ENCODE data around the gene TAB2. TPM values are rescaled to one million over a fixed set of nuclear protein-coding genes. Genes with fewer than 3 reads are reported as not detected.

The TAB2 gene
- total RNA-seq, 4 donors from 2014 or later, result 43.6 to 89.9 (median 64.7) TPM

GRCh38 chr6:149423964-149424440 lies 106.5 kb downstream of the TAB2 start:
- TF ChIP-seq POLR2A (IDR thresholded peaks at IDR 0.05), result no peak
- intact Hi-C loops (cut with DNase I; ENCODE audit: low total_unique reads) (no loop called here), in situ Hi-C loops (cut with MboI; ENCODE audit: low pct_ligation_motif_present in 1 of 4, low pct_unique_long_range_greater_than_20kb in 1 of 4, low sequenced_read_pairs in 3 of 4) (loop anchor here in 1 of 4 donors (10.0 kb wide), 1 partner anchor 389 kb away; no protein-coding TSS in a partner anchor)
- DNase-seq, result no peak
- 67 to 78% methylated on average over 3 to 7 of the region's 7 CpGs for WGBS, 2 donors (ENCODE audit: low coverage in 1 of 2)
- Histone ChIP-seq H3K27ac (peak overlapping the region; percentile 8 to 47 (median 26)), H3K36me3 (no peaks in the 10 kb centered on the region), H3K4me1 (peaks cover 0 to 7% (median 3%) of the 10 kb centered on the region in 4 donors), H3K4me3 (no peak overlapping the region), H3K27me3 (no peaks in the 10 kb centered on the region), H3K9me3 (no peaks in the 10 kb centered on the region)

GRCh38 chr6:149425224-149425623 lies 107.7 kb downstream of the TAB2 start:
- 93% methylated on average over 8 of the region's 8 CpGs; no CpG with 5 or more reads in 1 of the 2 donors for WGBS, 2 donors (ENCODE audit: low coverage in 1 of 2)
- no peak overlapping the region for H3K4me3 ChIP-seq
- in situ Hi-C loops (cut with MboI; ENCODE audit: low pct_ligation_motif_present in 1 of 4, low pct_unique_long_range_greater_than_20kb in 1 of 4, low sequenced_read_pairs in 3 of 4), result loop anchor here in 2 of 4 donors (5.0 to 25.0 kb wide), 4 partner anchors 238 to 863 kb away; no protein-coding TSS in a partner anchor
- no peak overlapping the region for H3K27ac ChIP-seq
- no peaks in the 10 kb centered on the region for H3K36me3 ChIP-seq
- H3K4me1 ChIP-seq, result peaks cover 0 to 7% (median 3%) of the 10 kb centered on the region in 4 donors
- no peaks in the 10 kb centered on the region for H3K27me3 ChIP-seq
- H3K9me3 ChIP-seq, result no peaks in the 10 kb centered on the region
- DNase-seq, result no peak
- intact Hi-C loops (cut with DNase I; ENCODE audit: low total_unique reads), result loop anchor here (5.0 kb wide), 2 partner anchors 343 to 388 kb away; no protein-coding TSS in a partner anchor
- TF ChIP-seq CTCF (IDR thresholded peaks at IDR 0.05), result no peak
- no peak for TF ChIP-seq POLR2AphosphoS5 (IDR thresholded peaks at IDR 0.05)
- no peak for TF ChIP-seq EP300 (IDR thresholded peaks at IDR 0.05; ENCODE audit: low read depth)
- TF ChIP-seq POLR2A (IDR thresholded peaks at IDR 0.05), result no peak

GRCh38 chr6:149425754-149426153 lies 108.2 kb downstream of the TAB2 start:
- H3K9me3 ChIP-seq, result no peaks in the 10 kb centered on the region
- no peak for DNase-seq
- TF ChIP-seq POLR2AphosphoS5 (IDR thresholded peaks at IDR 0.05) (no peak), CTCF (IDR thresholded peaks at IDR 0.05) (no peak), EP300 (IDR thresholded peaks at IDR 0.05; ENCODE audit: low read depth) (no peak), POLR2A (IDR thresholded peaks at IDR 0.05) (no peak)
- intact Hi-C loops (cut with DNase I; ENCODE audit: low total_unique reads), result loop anchor here (5.0 kb wide), 2 partner anchors 343 to 388 kb away; no protein-coding TSS in a partner anchor
- H3K4me3 ChIP-seq, result no peak overlapping the region
- peaks cover 0 to 7% (median 3%) of the 10 kb centered on the region in 4 donors for H3K4me1 ChIP-seq
- H3K36me3 ChIP-seq, result no peaks in the 10 kb centered on the region
- WGBS, 2 donors (ENCODE audit: low coverage in 1 of 2), result 98 to 100% methylated on average over 2 to 5 of the region's 5 CpGs
- H3K27ac ChIP-seq, result no peak overlapping the region
- no peaks in the 10 kb centered on the region for H3K27me3 ChIP-seq
- in situ Hi-C loops (cut with MboI; ENCODE audit: low pct_ligation_motif_present in 1 of 4, low pct_unique_long_range_greater_than_20kb in 1 of 4, low sequenced_read_pairs in 3 of 4), result loop anchor here in 2 of 4 donors (5.0 to 25.0 kb wide), 4 partner anchors 238 to 863 kb away; no protein-coding TSS in a partner anchor

GRCh38 chr6:149428606-149429005 lies 111.1 kb downstream of the TAB2 start:
- WGBS, 2 donors (ENCODE audit: low coverage in 1 of 2), result 94% methylated on average over 4 of the region's 4 CpGs; no CpG with 5 or more reads in 1 of the 2 donors
- in situ Hi-C loops (cut with MboI; ENCODE audit: low pct_ligation_motif_present in 1 of 4, low pct_unique_long_range_greater_than_20kb in 1 of 4, low sequenced_read_pairs in 3 of 4) (loop anchor here in 2 of 4 donors (5.0 to 25.0 kb wide), 4 partner anchors 241 to 866 kb away; no protein-coding TSS in a partner anchor), intact Hi-C loops (cut with DNase I; ENCODE audit: low total_unique reads) (loop anchor here (5.0 kb wide), 2 partner anchors 346 to 391 kb away; no protein-coding TSS in a partner anchor)

More at GRCh38 chr6:149428606-149429005, 111.1 kb downstream of the TAB2 start:
- H3K4me1 ChIP-seq, result peaks cover 0 to 16% (median 6%) of the 10 kb centered on the region in 4 donors
- H3K27me3 ChIP-seq, result no peaks in the 10 kb centered on the region
- no peak for TF ChIP-seq EP300 (IDR thresholded peaks at IDR 0.05; ENCODE audit: low read depth)
- TF ChIP-seq CTCF (IDR thresholded peaks at IDR 0.05), result no peak
- TF ChIP-seq POLR2AphosphoS5 (IDR thresholded peaks at IDR 0.05), result no peak
- no peak for TF ChIP-seq POLR2A (IDR thresholded peaks at IDR 0.05)
- no peak overlapping the region for H3K27ac ChIP-seq
- H3K9me3 ChIP-seq, result no peaks in the 10 kb centered on the region
- no peak overlapping the region for H3K4me3 ChIP-seq
- no peaks in the 10 kb centered on the region for H3K36me3 ChIP-seq
- no peak for DNase-seq
